B cell (primary cell): ENCODE measurements around the gene SHOC2.

Experiments
- EZH2 ChIP-seq: IDR thresholded peaks from 2 replicates; pipeline ENCODE4 v1.6.1; 2012; ENCODE audit warnings: borderline replicate concordance, low read depth, mild to moderate bottlenecking, moderate library complexity, low read length; ENCODE audit not compliant: insufficient read depth, poor library complexity, severe bottlenecking
- TF ChIP-seq, protein P1 (sequence below): fragments of 200-600 bp; IDR thresholded peaks from one replicate; pipeline ENCODE4 v1.8.0; 2022; ENCODE audit warnings: antibody characterized with exemption, mild to moderate bottlenecking

DNA sequence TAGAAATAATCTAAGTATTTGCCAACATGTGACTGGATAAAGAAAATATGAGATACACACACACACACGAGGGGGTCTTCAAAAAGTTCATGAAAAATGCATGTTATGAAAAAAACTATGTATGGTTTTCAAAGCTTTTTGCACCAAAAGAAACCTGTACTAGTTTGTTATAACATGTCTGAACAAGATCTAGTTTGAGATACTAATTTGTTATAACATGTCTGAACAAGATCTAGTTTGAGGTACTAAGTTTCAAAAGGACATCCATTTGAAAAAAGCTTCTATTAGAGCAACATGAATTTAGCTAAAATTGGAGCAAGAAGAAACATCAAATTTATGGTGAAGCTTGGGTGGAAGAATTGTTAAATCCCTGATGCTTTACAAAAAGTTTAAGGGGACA is 137.6 kb downstream of the SHOC2 start:
- TF ChIP-seq, protein P1, sequence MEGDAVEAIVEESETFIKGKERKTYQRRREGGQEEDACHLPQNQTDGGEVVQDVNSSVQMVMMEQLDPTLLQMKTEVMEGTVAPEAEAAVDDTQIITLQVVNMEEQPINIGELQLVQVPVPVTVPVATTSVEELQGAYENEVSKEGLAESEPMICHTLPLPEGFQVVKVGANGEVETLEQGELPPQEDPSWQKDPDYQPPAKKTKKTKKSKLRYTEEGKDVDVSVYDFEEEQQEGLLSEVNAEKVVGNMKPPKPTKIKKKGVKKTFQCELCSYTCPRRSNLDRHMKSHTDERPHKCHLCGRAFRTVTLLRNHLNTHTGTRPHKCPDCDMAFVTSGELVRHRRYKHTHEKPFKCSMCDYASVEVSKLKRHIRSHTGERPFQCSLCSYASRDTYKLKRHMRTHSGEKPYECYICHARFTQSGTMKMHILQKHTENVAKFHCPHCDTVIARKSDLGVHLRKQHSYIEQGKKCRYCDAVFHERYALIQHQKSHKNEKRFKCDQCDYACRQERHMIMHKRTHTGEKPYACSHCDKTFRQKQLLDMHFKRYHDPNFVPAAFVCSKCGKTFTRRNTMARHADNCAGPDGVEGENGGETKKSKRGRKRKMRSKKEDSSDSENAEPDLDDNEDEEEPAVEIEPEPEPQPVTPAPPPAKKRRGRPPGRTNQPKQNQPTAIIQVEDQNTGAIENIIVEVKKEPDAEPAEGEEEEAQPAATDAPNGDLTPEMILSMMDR = no peak
- no peak for TF ChIP-seq EZH2
